ENCODE measurements around the gene GCSAML. TPM values are rescaled to one million over a fixed set of nuclear protein-coding genes. Genes with fewer than 3 reads are reported as not detected.

GCSAML gene
- total RNA-seq, result not detected in 2 replicates

GRCh38 chr1:247548769-247549182, at the start of gene GCSAML:
Gene GCSAML, plus strand, starts transcription at chr1:247549134. Its CDS starts 58 bp downstream, at chr1:247549192.

GRCh38 chr1:247536340-247536739, 12.6 kb upstream of the GCSAML start, which contains the start of gene OR2C3:
Gene OR2C3, minus strand, starts transcription at chr1:247536440. Its CDS starts 3,929 bp downstream, at chr1:247532511.

GRCh38 chr1:247588060-247588459, 39.1 kb downstream of the GCSAML start, which contains the start of gene OR2G2:
Gene OR2G2, plus strand, starts transcription at chr1:247588360. Its CDS starts 0 bp downstream, at chr1:247588360.

GRCh38 chr1:247605286-247605685, 56.4 kb downstream of the GCSAML start, which contains the start of gene OR2G3:
Gene OR2G3, plus strand, starts transcription at chr1:247605586. Its CDS starts 0 bp downstream, at chr1:247605586.

Other genes with a start within 250 kb of the GCSAML start
- gene ZNF496, start 217.3 kb upstream of the GCSAML start, total RNA-seq, result 29.5 and 51.2 TPM in 2 replicates
- gene NLRP3, start 133.0 kb upstream of the GCSAML start, total RNA-seq, result 0.13 and 0.32 TPM in 2 replicates
- gene OR2B11, start 91.0 kb upstream of the GCSAML start, total RNA-seq, result not detected in 2 replicates
- gene OR2C3, start 12.7 kb upstream of the GCSAML start, total RNA-seq, result not detected in 2 replicates
- not detected in 2 replicates for gene OR2G2, start 39.2 kb downstream of the GCSAML start, total RNA-seq
- gene OR2G3, start 56.5 kb downstream of the GCSAML start, total RNA-seq, result not detected in 2 replicates
- not detected in 2 replicates for gene OR13G1, start 130.6 kb downstream of the GCSAML start, total RNA-seq
- gene OR6F1, start 167.5 kb downstream of the GCSAML start, total RNA-seq, result not detected in 2 replicates
- not detected in 2 replicates for gene OR14K1, start 189.5 kb downstream of the GCSAML start, total RNA-seq
- gene OR14A2, start 199.0 kb downstream of the GCSAML start, total RNA-seq, result not detected in 2 replicates
- not detected in 2 replicates for gene OR1C1, start 211.4 kb downstream of the GCSAML start, total RNA-seq